PC-3 (cell line): ENCODE results near the gene BASP1.
A peak's percentile ranks its signal among the peaks of the same experiment; 100 is the strongest.

Experiments used
- EZH2 ChIP-seq: fragments of 300-600 bp; sonication (generic); IDR thresholded peaks from one replicate; pipeline ENCODE4 v1.6.1; 2017; ENCODE audit warnings: antibody characterized with exemption, mild to moderate bottlenecking, low read length; ENCODE audit not compliant: unreplicated experiment
- EZH2phosphoT487 ChIP-seq: fragments of 300-600 bp; sonication (generic); IDR thresholded peaks from 2 replicates; pipeline ENCODE4 v1.6.1; 2018; ENCODE audit warnings: mild to moderate bottlenecking, antibody characterized with exemption, low read length, borderline replicate concordance
- TF ChIP-seq, protein P1 (sequence below): fragments of 300-600 bp; sonication (generic); conservative IDR thresholded peaks from 2 replicates; pipeline ENCODE4 v1.5.1; 2017; ENCODE audit warnings: antibody characterized with exemption, low read depth, mild to moderate bottlenecking, low read length

DNA sequence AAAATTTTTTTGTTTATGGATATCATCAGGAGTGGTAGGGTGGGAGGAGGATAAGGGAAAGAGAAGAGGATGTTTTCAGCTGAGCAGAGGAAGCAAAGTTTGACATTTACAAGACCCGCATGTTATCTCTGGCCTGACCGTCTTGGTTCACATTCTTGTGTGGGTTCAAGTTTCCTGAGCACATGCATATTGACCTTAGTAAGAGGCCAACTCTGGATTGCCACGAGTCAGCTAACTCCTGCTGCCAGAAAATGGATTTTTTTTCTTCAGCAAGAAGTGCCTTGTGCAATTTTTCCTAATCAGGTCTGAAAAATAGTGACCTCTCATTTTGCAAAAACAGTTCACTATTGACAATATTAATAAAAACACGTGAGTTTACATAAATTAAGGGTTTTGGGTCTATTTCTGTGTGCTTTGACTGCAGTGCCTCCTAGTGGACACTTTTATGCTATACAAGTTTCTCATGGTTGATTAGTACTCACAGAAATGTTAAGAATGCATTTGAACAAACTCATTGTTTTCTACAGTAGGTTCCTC, 27.1 kb upstream of the BASP1 start:
- TF ChIP-seq, protein P1, sequence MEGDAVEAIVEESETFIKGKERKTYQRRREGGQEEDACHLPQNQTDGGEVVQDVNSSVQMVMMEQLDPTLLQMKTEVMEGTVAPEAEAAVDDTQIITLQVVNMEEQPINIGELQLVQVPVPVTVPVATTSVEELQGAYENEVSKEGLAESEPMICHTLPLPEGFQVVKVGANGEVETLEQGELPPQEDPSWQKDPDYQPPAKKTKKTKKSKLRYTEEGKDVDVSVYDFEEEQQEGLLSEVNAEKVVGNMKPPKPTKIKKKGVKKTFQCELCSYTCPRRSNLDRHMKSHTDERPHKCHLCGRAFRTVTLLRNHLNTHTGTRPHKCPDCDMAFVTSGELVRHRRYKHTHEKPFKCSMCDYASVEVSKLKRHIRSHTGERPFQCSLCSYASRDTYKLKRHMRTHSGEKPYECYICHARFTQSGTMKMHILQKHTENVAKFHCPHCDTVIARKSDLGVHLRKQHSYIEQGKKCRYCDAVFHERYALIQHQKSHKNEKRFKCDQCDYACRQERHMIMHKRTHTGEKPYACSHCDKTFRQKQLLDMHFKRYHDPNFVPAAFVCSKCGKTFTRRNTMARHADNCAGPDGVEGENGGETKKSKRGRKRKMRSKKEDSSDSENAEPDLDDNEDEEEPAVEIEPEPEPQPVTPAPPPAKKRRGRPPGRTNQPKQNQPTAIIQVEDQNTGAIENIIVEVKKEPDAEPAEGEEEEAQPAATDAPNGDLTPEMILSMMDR, result peak; percentile 100
- TF ChIP-seq EZH2 (no peak), EZH2phosphoT487 (no peak)
